Liver (tissue), 9 donors: Measurements from ENCODE around the gene TMEM212. TPM values are rescaled to one million over a fixed set of nuclear protein-coding genes. Genes with fewer than 3 reads are reported as not detected.

Source experiments
- DNase-seq: peaks from one replicate; pipeline ENCODE4 v3.0.0-alpha.2; 2017; ENCODE audit warnings: low spot score
- H3K27ac ChIP-seq, 2 donors: one replicate each; pipeline ENCODE4 v1.7.0; 2013; ENCODE audit warnings: inconsistent platforms in 2 of 2, low read length in 2 of 2, control low read depth in 1 of 2, low read depth in 1 of 2, mild to moderate bottlenecking in 1 of 2
- H3K27me3 ChIP-seq, 4 donors: one replicate each; pipeline versions ENCODE4 v1.6.1 to v1.7.0; 2013; ENCODE audit warnings: low read length in 3 of 4, inconsistent platforms in 1 of 4, mild to moderate bottlenecking in 1 of 4, moderate library complexity in 1 of 4; ENCODE audit not compliant: control insufficient read depth in 4 of 4, insufficient read depth in 4 of 4
- H3K36me3 ChIP-seq, 4 donors: one replicate each; pipeline versions ENCODE4 v1.6.1 to v1.7.0; 2013; ENCODE audit warnings: low read length in 3 of 4, mild to moderate bottlenecking in 3 of 4, low read depth in 1 of 4, moderate library complexity in 1 of 4; ENCODE audit not compliant: control insufficient read depth in 4 of 4, insufficient read depth in 3 of 4
- H3K4me1 ChIP-seq, 4 donors: one replicate each; pipeline versions ENCODE4 v1.6.1 to v1.7.0; 2013; ENCODE audit warnings: low read length in 3 of 4, mild to moderate bottlenecking in 3 of 4, moderate library complexity in 1 of 4; ENCODE audit not compliant: control insufficient read depth in 4 of 4, insufficient read depth in 4 of 4
- H3K4me3 ChIP-seq, 3 donors: one replicate each; pipeline versions ENCODE4 v1.6.1 to v1.7.0; 2013; ENCODE audit warnings: low read length in 3 of 3, control low read depth in 1 of 3, low read depth in 1 of 3, mild to moderate bottlenecking in 1 of 3
- H3K9ac ChIP-seq, 2 donors: one replicate each; pipeline ENCODE4 v1.7.0; 2013; ENCODE audit warnings: low read length in 2 of 2, mild to moderate bottlenecking in 2 of 2, moderate library complexity in 2 of 2, control low read depth in 1 of 2, low read depth in 1 of 2
- H3K9me3 ChIP-seq, 4 donors: one replicate each; pipeline versions ENCODE4 v1.6.1 to v1.7.0; 2013; ENCODE audit warnings: low read length in 3 of 4; ENCODE audit not compliant: control insufficient read depth in 4 of 4
- EGR1 ChIP-seq, 2 donors: IDR thresholded peaks; 2 replicates each; pipeline ENCODE4 v1.6.1; 2016 to 2018; ENCODE audit warnings: antibody characterized with exemption in 2 of 2, low read depth in 2 of 2
- FOXA1 ChIP-seq: IDR thresholded peaks from 2 replicates; pipeline ENCODE4 v1.6.1; 2016; ENCODE audit warnings: antibody characterized with exemption
- FOXA2 ChIP-seq: IDR thresholded peaks from 2 replicates; pipeline ENCODE4 v1.6.1; 2016; ENCODE audit warnings: antibody characterized with exemption
- GABPA ChIP-seq, 2 donors: IDR thresholded peaks in 1 of 2; conservative IDR thresholded peaks in 1 of 2; 2 replicates each; pipeline ENCODE4 v1.6.1; 2016; ENCODE audit warnings: antibody characterized with exemption in 2 of 2, mild to moderate bottlenecking in 1 of 2, moderate library complexity in 1 of 2
- HNF4A ChIP-seq, 2 donors: conservative IDR thresholded peaks; 2 replicates each; pipeline ENCODE4 v1.6.1; 2016; ENCODE audit warnings: antibody characterized with exemption in 2 of 2, mild to moderate bottlenecking in 2 of 2
- HNF4G ChIP-seq: IDR thresholded peaks from 2 replicates; pipeline ENCODE4 v1.6.1; 2016; ENCODE audit warnings: antibody characterized with exemption
- JUND ChIP-seq, 2 donors: IDR thresholded peaks; 2 replicates each; pipeline ENCODE4 v1.6.1; 2016; ENCODE audit warnings: antibody characterized with exemption in 2 of 2
- NR2F2 ChIP-seq: IDR thresholded peaks from 2 replicates; pipeline ENCODE4 v1.6.1; 2016; ENCODE audit warnings: antibody characterized with exemption
- RAD21 ChIP-seq, 2 donors: IDR thresholded peaks; 2 replicates each; pipeline ENCODE4 v1.6.1; 2016; ENCODE audit warnings: antibody characterized with exemption in 2 of 2, mild to moderate bottlenecking in 2 of 2
- REST ChIP-seq: IDR thresholded peaks from 2 replicates; pipeline ENCODE4 v1.6.1; 2016; ENCODE audit warnings: antibody characterized with exemption, mild to moderate bottlenecking
- RXRA ChIP-seq, 2 donors: IDR thresholded peaks; 2 replicates each; pipeline ENCODE4 v1.6.1; 2017 to 2018; ENCODE audit warnings: antibody characterized with exemption in 2 of 2, mild to moderate bottlenecking in 1 of 2
- SP1 ChIP-seq: IDR thresholded peaks from 2 replicates; pipeline ENCODE4 v1.6.1; 2018; ENCODE audit warnings: antibody characterized with exemption, mild to moderate bottlenecking
- TAF1 ChIP-seq: conservative IDR thresholded peaks from 2 replicates; pipeline ENCODE4 v1.6.1; 2016; ENCODE audit warnings: antibody characterized with exemption, mild to moderate bottlenecking
- YY1 ChIP-seq: IDR thresholded peaks from 2 replicates; pipeline ENCODE4 v1.6.1; 2016; ENCODE audit warnings: antibody characterized with exemption, mild to moderate bottlenecking
- WGBS: extraction: QIAGEN DNeasy Blood & Tissue Kit; methylation state at CpG from one replicate; pipeline ENCODE4 v1.1.7; 2013; 5-methylcytosine and 5-hydroxymethylcytosine counted together
- polyA plus RNA-seq, 2 donors: library from polyadenylated mRNA; stranded (reverse) in 1 of 2; unstranded in 1 of 2; fragments of 200-250 nt in 1 of 2; fragments of >200 nt in 1 of 2; fragmentation: Nextera tagmentation in 1 of 2; extraction: Ambion mirVana in 1 of 2; gene quantifications; one replicate each; pipeline versions ENCODE4 v1.2.1 to v1.2.3, GENCODE V29; 2013 to 2015
- total RNA-seq, 2 donors: library from RNA; depleted of rRNA; stranded (reverse); fragments of >200 nt; gene quantifications; one replicate each; pipeline ENCODE4 v1.2.3, GENCODE V29; 2014
- TF ChIP-seq, protein P1 (sequence below): fragments of 150-350 bp; IDR thresholded peaks from 2 replicates; pipeline ENCODE4 v1.5.1; 2017; ENCODE audit warnings: improper control_type of control experiment, low read depth, low read length; ENCODE audit not compliant: missing input control
- TF ChIP-seq, protein P2 (sequence below): IDR thresholded peaks from 2 replicates; pipeline ENCODE4 v1.6.1; 2016; ENCODE audit warnings: antibody characterized with exemption
- TF ChIP-seq, protein P3 (sequence below): IDR thresholded peaks from 2 replicates; pipeline ENCODE4 v1.6.1; 2016; ENCODE audit warnings: antibody characterized with exemption
- TF ChIP-seq, protein P4 (sequence below): IDR thresholded peaks from 2 replicates; pipeline ENCODE4 v1.6.1; 2016; ENCODE audit warnings: antibody characterized with exemption
- donor health status: healthy.
- donor health status: healthy.
- donor health status: healthy.
- donor health status: healthy.
- donor health status: healthy.

Gene TMEM212
- total and polyA plus RNA-seq, 4 donors: not detected

GRCh38 chr3:171860830-171861535 lies 17.8 kb downstream of the TMEM212 start:
- no peak for DNase-seq
- TF ChIP-seq FOXA2 (no peak), SP1 (no peak), HNF4A (conservative IDR thresholded peaks at IDR 0.05) (no peak), NR2F2 (peak; percentile 60), RAD21 (IDR thresholded peaks at IDR 0.05) (peak in 1 of 2 donors; percentile 16), EGR1 (IDR thresholded peaks at IDR 0.05; ENCODE audit: low read depth in 2 of 2) (no peak), TAF1 (no peak)
- TF ChIP-seq, protein P1, sequence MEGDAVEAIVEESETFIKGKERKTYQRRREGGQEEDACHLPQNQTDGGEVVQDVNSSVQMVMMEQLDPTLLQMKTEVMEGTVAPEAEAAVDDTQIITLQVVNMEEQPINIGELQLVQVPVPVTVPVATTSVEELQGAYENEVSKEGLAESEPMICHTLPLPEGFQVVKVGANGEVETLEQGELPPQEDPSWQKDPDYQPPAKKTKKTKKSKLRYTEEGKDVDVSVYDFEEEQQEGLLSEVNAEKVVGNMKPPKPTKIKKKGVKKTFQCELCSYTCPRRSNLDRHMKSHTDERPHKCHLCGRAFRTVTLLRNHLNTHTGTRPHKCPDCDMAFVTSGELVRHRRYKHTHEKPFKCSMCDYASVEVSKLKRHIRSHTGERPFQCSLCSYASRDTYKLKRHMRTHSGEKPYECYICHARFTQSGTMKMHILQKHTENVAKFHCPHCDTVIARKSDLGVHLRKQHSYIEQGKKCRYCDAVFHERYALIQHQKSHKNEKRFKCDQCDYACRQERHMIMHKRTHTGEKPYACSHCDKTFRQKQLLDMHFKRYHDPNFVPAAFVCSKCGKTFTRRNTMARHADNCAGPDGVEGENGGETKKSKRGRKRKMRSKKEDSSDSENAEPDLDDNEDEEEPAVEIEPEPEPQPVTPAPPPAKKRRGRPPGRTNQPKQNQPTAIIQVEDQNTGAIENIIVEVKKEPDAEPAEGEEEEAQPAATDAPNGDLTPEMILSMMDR: no peak
- Histone ChIP-seq H3K4me1 (no peaks in the 10 kb centered on the region), H3K4me3 (no peak overlapping the region), H3K27ac (peak overlapping the region in 1 of 2 donors; percentile 17), H3K27me3 (no peaks in the 10 kb centered on the region), H3K9me3 (no peaks in the 10 kb centered on the region), H3K36me3 (no peaks in the 10 kb centered on the region), H3K9ac (no peak overlapping the region)
- 64% methylated on average over 6 of the region's 6 CpGs for WGBS

DNA sequence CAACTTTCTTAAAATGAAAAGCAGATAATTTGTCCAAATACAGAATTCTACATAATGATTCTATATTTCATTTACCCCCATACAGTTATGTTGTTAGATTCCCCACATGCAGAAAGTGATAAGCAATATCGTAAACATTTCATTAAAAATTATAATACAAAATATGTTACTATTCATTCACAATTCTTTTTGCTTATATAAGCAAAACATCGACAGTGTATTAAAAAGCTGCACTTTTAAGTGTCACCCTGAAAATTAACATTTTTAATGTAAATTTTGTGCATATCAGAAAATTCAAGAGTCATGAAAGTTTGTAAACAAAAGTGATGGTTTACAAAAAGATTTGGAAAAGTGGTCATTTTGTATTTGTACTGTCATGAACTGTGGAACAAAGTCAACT lies 19.2 kb downstream of the TMEM212 start:
- Histone ChIP-seq H3K4me1 (no peaks in the 10 kb centered on the region), H3K36me3 (no peaks in the 10 kb centered on the region), H3K27ac (no peak overlapping the region), H3K9me3 (no peaks in the 10 kb centered on the region), H3K9ac (no peak overlapping the region), H3K4me3 (no peak overlapping the region), H3K27me3 (no peaks in the 10 kb centered on the region)
- 93% methylated on average over 2 of the region's 2 CpGs for WGBS
- no peak for DNase-seq
- TF ChIP-seq, protein P1: no peak
- TF ChIP-seq RAD21 (IDR thresholded peaks at IDR 0.05): no peak
- no peak for TF ChIP-seq RXRA (IDR thresholded peaks at IDR 0.05)
- TF ChIP-seq FOXA1: no peak
- TF ChIP-seq GABPA (IDR thresholded peaks at IDR 0.05 in 1 of 2, conservative IDR thresholded peaks at IDR 0.05 in 1 of 2): no peak
- TF ChIP-seq, protein P2, sequence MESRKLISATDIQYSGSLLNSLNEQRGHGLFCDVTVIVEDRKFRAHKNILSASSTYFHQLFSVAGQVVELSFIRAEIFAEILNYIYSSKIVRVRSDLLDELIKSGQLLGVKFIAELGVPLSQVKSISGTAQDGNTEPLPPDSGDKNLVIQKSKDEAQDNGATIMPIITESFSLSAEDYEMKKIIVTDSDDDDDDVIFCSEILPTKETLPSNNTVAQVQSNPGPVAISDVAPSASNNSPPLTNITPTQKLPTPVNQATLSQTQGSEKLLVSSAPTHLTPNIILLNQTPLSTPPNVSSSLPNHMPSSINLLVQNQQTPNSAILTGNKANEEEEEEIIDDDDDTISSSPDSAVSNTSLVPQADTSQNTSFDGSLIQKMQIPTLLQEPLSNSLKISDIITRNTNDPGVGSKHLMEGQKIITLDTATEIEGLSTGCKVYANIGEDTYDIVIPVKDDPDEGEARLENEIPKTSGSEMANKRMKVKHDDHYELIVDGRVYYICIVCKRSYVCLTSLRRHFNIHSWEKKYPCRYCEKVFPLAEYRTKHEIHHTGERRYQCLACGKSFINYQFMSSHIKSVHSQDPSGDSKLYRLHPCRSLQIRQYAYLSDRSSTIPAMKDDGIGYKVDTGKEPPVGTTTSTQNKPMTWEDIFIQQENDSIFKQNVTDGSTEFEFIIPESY: no peak
- no peak for TF ChIP-seq EGR1 (IDR thresholded peaks at IDR 0.05; ENCODE audit: low read depth in 2 of 2)
- TF ChIP-seq, protein P3, sequence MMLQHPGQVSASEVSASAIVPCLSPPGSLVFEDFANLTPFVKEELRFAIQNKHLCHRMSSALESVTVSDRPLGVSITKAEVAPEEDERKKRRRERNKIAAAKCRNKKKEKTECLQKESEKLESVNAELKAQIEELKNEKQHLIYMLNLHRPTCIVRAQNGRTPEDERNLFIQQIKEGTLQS: no peak
- TF ChIP-seq NR2F2: no peak
- no peak for TF ChIP-seq HNF4A (conservative IDR thresholded peaks at IDR 0.05)
- no peak for TF ChIP-seq JUND (IDR thresholded peaks at IDR 0.05)
- TF ChIP-seq SP1: no peak
- TF ChIP-seq, protein P4, sequence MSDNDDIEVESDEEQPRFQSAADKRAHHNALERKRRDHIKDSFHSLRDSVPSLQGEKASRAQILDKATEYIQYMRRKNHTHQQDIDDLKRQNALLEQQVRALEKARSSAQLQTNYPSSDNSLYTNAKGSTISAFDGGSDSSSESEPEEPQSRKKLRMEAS: no peak
- no peak for TF ChIP-seq YY1
- no peak for TF ChIP-seq HNF4G
- no peak for TF ChIP-seq TAF1
- no peak for TF ChIP-seq REST
